Measurements from ENCODE around the gene HDGFL2. TPM values are rescaled to one million over a fixed set of nuclear protein-coding genes. Genes with fewer than 3 reads are reported as not detected.

The HDGFL2 gene
- total and polyA plus RNA-seq, 7 experiments from 2014 or later = 14.0 to 64.6 (median 31.5) TPM

DNA sequence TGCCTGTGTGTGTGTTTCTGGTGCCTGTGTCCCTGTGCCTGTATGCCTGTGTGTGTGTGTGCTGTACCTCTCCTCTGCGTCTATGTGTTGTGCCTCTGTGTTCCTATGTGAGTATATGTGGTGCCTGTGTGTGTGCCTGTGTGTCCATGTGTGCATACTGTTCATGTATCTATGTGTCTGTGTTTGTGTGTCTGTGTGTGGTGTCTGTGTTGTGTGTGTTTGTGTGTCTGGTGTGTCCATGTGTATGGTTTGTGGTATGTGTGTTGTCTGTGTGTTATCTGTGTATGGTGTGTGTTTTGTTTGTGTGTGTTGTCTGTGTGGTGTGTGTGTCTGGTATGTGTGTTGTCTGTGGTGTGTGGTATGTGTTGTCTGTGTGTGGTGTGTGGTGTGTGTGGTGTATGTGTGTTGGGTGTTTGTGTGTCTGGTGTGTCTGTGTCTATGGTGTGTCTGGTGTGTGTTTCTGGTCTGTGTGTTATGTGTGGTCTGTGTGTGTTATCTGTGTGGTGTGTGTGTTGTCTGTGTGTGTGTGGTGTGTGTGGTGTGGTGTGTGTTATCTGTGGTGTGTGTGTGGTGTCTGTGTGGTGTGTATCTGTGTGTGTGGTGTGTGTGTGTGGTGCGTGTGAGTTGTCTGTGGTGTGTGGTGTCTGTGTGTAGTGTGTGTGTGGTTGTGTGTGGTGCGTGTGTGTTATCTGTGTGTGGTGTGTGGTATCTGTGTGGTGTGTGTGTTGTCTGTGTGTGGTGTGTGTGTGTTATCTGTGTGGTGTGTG, 20.4 kb downstream of the HDGFL2 start:
- intact Hi-C loops (cut with micrococcal nuclease) = no loop called here
- Histone ChIP-seq H3K27ac (ENCODE audit: low read depth, low read length) (no peak overlapping the region), H3K4me1 (ENCODE audit: control insufficient read depth in 2 of 2, insufficient read depth in 2 of 2, low read length in 2 of 2) (no peaks in the 10 kb centered on the region), H3K4me3 (ENCODE audit: low read length) (no peak overlapping the region), H3K36me3 (ENCODE audit: control insufficient read depth in 2 of 3, insufficient read depth in 3 of 3, low read length in 3 of 3) (peaks cover 0 to 71% (median 0%) of the 10 kb centered on the region in 3 experiments), H3K27me3 (ENCODE audit: control insufficient read depth in 2 of 2, insufficient read depth in 2 of 2, low read length in 2 of 2) (no peaks in the 10 kb centered on the region), H3K9me3 (ENCODE audit: control insufficient read depth in 2 of 3, low read length in 3 of 3) (no peaks in the 10 kb centered on the region)
- no peaks in the 10 kb centered on the region for H3K4me1 Mint-ChIP-seq
- no peaks in the 10 kb centered on the region for H3K9me3 Mint-ChIP-seq
- H3K4me3 Mint-ChIP-seq = no peak overlapping the region
- peaks cover 0 to 16% (median 5%) of the 10 kb centered on the region in 5 donors for H3K36me3 Mint-ChIP-seq
- CTCF ChIA-PET = no interaction called here
- no peak overlapping the region for H3K27ac Mint-ChIP-seq
- no peak for ATAC-seq
- DNase-seq = no peak
- H3K27me3 Mint-ChIP-seq = no peaks in the 10 kb centered on the region
- POLR2A ChIA-PET = no interaction called here

DNA sequence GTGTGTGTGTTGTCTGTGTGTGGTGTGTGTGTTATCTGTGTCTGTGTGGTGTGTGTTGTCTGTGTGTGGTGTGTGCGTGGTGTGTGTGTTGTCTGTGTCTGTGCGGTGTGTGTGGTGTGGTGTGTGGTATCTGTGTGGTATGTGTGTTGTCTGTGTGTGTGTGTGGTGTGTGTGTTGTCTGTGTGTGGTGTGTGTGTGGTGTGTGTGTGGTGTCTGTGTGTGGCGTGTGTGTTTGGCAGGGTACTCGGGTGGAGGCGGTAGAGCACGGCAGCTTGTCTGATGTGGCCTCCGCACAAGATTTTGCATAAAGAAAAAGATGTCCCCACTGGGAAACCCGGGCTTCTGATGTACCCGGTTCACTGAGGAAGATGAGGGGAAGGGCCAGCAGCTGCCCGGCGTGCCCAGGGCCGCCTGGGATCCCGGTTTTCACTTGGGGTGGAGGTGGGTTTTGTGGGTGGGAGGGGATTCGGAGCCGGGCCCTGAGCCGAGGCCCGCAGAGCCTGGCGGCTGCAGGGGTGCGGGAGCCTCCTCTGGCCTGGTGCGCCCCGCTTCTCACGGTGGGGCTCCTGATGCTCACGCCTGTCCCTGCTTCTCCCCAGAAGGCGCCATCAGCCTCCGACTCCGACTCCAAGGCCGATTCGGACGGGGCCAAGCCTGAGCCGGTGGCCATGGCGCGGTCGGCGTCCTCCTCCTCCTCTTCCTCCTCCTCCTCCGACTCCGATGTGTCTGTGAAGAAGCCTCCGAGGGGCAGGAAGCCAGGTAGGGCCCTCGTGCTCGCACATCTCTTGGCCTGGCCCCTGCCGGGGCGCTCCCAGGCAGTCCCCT, 21.2 kb downstream of the HDGFL2 start:
- Histone ChIP-seq H3K27ac (ENCODE audit: low read depth, low read length) (no peak overlapping the region), H3K4me1 (ENCODE audit: control insufficient read depth in 2 of 2, insufficient read depth in 2 of 2, low read length in 2 of 2) (no peaks in the 10 kb centered on the region), H3K27me3 (ENCODE audit: control insufficient read depth in 2 of 2, insufficient read depth in 2 of 2, low read length in 2 of 2) (no peaks in the 10 kb centered on the region), H3K36me3 (ENCODE audit: control insufficient read depth in 2 of 3, insufficient read depth in 3 of 3, low read length in 3 of 3) (peaks cover 0 to 77% (median 5%) of the 10 kb centered on the region in 3 experiments), H3K9me3 (ENCODE audit: control insufficient read depth in 2 of 3, low read length in 3 of 3) (no peaks in the 10 kb centered on the region), H3K4me3 (ENCODE audit: low read length) (no peak overlapping the region)
- H3K4me3 Mint-ChIP-seq = no peak overlapping the region
- DNase-seq (no peak), ATAC-seq (no peak)
- H3K27me3 Mint-ChIP-seq = no peaks in the 10 kb centered on the region
- CTCF ChIA-PET = no interaction called here
- H3K27ac Mint-ChIP-seq = no peak overlapping the region
- H3K9me3 Mint-ChIP-seq = no peaks in the 10 kb centered on the region
- no peaks in the 10 kb centered on the region for H3K4me1 Mint-ChIP-seq
- POLR2A ChIA-PET = no interaction called here
- intact Hi-C loops (cut with micrococcal nuclease) = no loop called here
- H3K36me3 Mint-ChIP-seq = peaks cover 0 to 15% (median 4%) of the 10 kb centered on the region in 5 donors

DNA sequence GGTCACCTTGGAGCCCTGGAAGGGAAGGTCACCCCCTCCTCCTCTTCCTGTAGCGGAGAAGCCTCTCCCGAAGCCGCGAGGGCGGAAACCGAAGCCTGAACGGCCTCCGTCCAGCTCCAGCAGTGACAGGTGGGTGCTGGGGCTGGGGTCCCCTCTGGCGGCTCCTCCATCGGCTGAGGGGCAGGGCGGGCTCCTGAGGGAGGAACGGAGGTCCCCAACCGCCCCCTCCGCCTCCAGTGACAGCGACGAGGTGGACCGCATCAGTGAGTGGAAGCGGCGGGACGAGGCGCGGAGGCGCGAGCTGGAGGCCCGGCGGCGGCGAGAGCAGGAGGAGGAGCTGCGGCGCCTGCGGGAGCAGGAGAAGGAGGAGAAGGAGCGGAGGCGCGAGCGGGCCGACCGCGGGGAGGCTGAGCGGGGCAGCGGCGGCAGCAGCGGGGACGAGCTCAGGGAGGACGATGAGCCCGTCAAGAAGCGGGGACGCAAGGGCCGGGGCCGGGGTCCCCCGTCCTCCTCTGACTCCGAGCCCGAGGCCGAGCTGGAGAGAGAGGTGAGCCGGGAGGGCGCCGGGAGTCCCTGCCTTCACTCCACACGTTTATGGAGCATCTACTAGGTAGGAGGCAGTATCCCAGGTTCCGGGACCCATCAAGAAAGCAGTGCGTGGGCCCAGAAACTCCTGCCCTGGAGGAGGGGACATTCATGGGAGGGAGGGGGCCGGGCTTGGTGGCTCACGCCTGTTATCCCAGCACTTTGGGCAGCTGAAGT, 22.0 kb downstream of the HDGFL2 start:
- H3K9me3 ChIP-seq (ENCODE audit: control insufficient read depth in 2 of 3, low read length in 3 of 3) = no peaks in the 10 kb centered on the region
- H3K36me3 ChIP-seq (ENCODE audit: control insufficient read depth in 2 of 3, insufficient read depth in 3 of 3, low read length in 3 of 3) = peaks cover 0 to 74% (median 9%) of the 10 kb centered on the region in 3 experiments
- H3K4me1 ChIP-seq (ENCODE audit: control insufficient read depth in 2 of 2, insufficient read depth in 2 of 2, low read length in 2 of 2) = no peaks in the 10 kb centered on the region
- intact Hi-C loops (cut with micrococcal nuclease) = no loop called here
- ChIA-PET CTCF (no interaction called here), POLR2A (no interaction called here)
- ATAC-seq (no peak), DNase-seq (no peak)
- H3K27me3 ChIP-seq (ENCODE audit: control insufficient read depth in 2 of 2, insufficient read depth in 2 of 2, low read length in 2 of 2) = no peaks in the 10 kb centered on the region
- Mint-ChIP-seq H3K9me3 (no peaks in the 10 kb centered on the region), H3K27me3 (no peaks in the 10 kb centered on the region), H3K4me3 (no peak overlapping the region), H3K36me3 (peaks cover 0 to 14% (median 4%) of the 10 kb centered on the region in 5 donors), H3K4me1 (no peaks in the 10 kb centered on the region), H3K27ac (no peak overlapping the region)
- H3K27ac ChIP-seq (ENCODE audit: low read depth, low read length) = no peak overlapping the region
- no peak overlapping the region for H3K4me3 ChIP-seq (ENCODE audit: low read length)

DNA sequence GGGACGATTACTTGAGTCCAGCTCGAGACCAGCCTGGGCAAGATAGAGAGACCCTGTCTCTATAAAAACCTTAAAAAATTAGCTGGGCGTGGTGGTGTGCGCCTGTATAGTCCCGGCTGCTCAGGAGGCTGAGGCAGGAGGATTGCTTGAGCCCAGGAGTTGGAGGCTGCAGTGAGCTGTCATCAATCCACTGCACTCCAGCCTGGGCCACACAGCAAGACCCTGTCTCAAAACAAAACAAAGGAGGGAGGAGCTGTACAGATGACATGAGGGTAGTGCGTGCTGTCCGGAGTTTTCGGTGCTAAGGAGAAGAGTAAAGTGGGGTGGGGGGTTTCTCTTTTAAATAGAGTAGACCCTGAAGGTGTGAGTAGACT, 22.6 kb downstream of the HDGFL2 start:
- peak overlapping the region in 1 of 9 donors; percentile 51 for H3K27ac Mint-ChIP-seq
- no peaks in the 10 kb centered on the region for H3K4me1 Mint-ChIP-seq
- Histone ChIP-seq H3K27me3 (ENCODE audit: control insufficient read depth in 2 of 2, insufficient read depth in 2 of 2, low read length in 2 of 2) (no peaks in the 10 kb centered on the region), H3K27ac (ENCODE audit: low read depth, low read length) (no peak overlapping the region), H3K9me3 (ENCODE audit: control insufficient read depth in 2 of 3, low read length in 3 of 3) (no peaks in the 10 kb centered on the region), H3K36me3 (ENCODE audit: control insufficient read depth in 2 of 3, insufficient read depth in 3 of 3, low read length in 3 of 3) (peaks cover 0 to 73% (median 9%) of the 10 kb centered on the region in 3 experiments), H3K4me3 (ENCODE audit: low read length) (no peak overlapping the region), H3K4me1 (ENCODE audit: control insufficient read depth in 2 of 2, insufficient read depth in 2 of 2, low read length in 2 of 2) (no peaks in the 10 kb centered on the region)
- no peaks in the 10 kb centered on the region for H3K27me3 Mint-ChIP-seq
- DNase-seq = no peak
- no peak overlapping the region for H3K4me3 Mint-ChIP-seq
- intact Hi-C loops (cut with micrococcal nuclease) = no loop called here
- H3K9me3 Mint-ChIP-seq = no peaks in the 10 kb centered on the region
- POLR2A ChIA-PET = no interaction called here
- CTCF ChIA-PET = no interaction called here
- peaks cover 0 to 18% (median 8%) of the 10 kb centered on the region in 5 donors for H3K36me3 Mint-ChIP-seq
- no peak for ATAC-seq

DNA sequence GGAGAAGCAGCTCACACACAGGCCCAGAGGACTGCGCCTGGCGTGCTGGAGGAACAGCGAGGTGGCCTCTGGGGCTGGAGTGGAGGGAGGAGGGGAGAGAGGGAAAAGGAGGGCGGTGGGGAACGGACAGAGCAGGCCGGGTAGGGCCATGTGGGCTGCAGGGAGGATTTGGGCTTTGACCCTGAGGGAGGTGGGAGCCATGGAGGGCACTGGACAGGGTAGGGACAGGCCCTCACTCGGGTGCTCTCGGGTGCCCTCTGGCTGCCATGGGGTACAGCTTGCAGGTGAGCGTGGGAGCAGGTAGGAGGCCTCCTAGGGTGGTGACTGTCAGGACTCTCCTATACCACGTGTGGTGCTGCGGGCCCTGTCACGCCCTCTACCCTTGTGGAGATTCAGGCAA, 23.4 kb downstream of the HDGFL2 start:
- H3K4me3 ChIP-seq (ENCODE audit: low read length) = no peak overlapping the region
- peaks cover 0 to 15% (median 5%) of the 10 kb centered on the region in 5 donors for H3K36me3 Mint-ChIP-seq
- ATAC-seq (peak; percentile 26), DNase-seq (no peak)
- peaks cover 0 to 74% (median 9%) of the 10 kb centered on the region in 3 experiments for H3K36me3 ChIP-seq (ENCODE audit: control insufficient read depth in 2 of 3, insufficient read depth in 3 of 3, low read length in 3 of 3)
- H3K4me3 Mint-ChIP-seq = no peak overlapping the region
- no peaks in the 10 kb centered on the region for H3K9me3 ChIP-seq (ENCODE audit: control insufficient read depth in 2 of 3, low read length in 3 of 3)
- H3K27ac ChIP-seq (ENCODE audit: low read depth, low read length) = no peak overlapping the region
- H3K27ac Mint-ChIP-seq = no peak overlapping the region
- H3K27me3 ChIP-seq (ENCODE audit: control insufficient read depth in 2 of 2, insufficient read depth in 2 of 2, low read length in 2 of 2) = no peaks in the 10 kb centered on the region
- H3K27me3 Mint-ChIP-seq = no peaks in the 10 kb centered on the region
- H3K4me1 Mint-ChIP-seq = no peaks in the 10 kb centered on the region
- POLR2A ChIA-PET = no interaction called here
- H3K9me3 Mint-ChIP-seq = no peaks in the 10 kb centered on the region
- CTCF ChIA-PET = no interaction called here
- intact Hi-C loops (cut with micrococcal nuclease) = no loop called here
- no peaks in the 10 kb centered on the region for H3K4me1 ChIP-seq (ENCODE audit: control insufficient read depth in 2 of 2, insufficient read depth in 2 of 2, low read length in 2 of 2)

DNA sequence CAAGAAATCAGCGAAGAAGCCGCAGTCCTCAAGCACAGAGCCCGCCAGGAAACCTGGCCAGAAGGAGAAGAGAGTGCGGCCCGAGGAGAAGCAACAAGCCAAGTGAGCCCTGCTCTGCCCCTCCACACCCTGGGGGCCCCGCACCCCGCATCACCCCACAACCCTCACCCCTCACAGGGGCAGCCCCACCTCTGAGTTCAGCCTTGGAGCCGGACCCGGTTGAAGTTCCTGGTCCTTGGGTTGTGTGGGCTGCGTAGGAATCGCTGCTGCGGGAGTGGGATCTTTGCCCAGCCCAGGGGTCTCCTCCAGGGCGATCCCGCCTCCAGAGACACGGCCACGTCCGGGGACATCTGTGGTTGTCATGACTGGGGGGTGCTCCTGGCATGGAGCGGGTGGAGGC, 24.2 kb downstream of the HDGFL2 start:
- H3K4me3 Mint-ChIP-seq = no peak overlapping the region
- H3K27ac Mint-ChIP-seq = no peak overlapping the region
- H3K36me3 Mint-ChIP-seq = peaks cover 0 to 17% (median 3%) of the 10 kb centered on the region in 5 donors
- Histone ChIP-seq H3K27me3 (ENCODE audit: control insufficient read depth in 2 of 2, insufficient read depth in 2 of 2, low read length in 2 of 2) (no peaks in the 10 kb centered on the region), H3K9me3 (ENCODE audit: control insufficient read depth in 2 of 3, low read length in 3 of 3) (no peaks in the 10 kb centered on the region), H3K27ac (ENCODE audit: low read depth, low read length) (no peak overlapping the region), H3K36me3 (ENCODE audit: control insufficient read depth in 2 of 3, insufficient read depth in 3 of 3, low read length in 3 of 3) (peaks cover 0 to 80% (median 9%) of the 10 kb centered on the region in 3 experiments), H3K4me3 (ENCODE audit: low read length) (no peak overlapping the region), H3K4me1 (ENCODE audit: control insufficient read depth in 2 of 2, insufficient read depth in 2 of 2, low read length in 2 of 2) (no peaks in the 10 kb centered on the region)
- no peaks in the 10 kb centered on the region for H3K9me3 Mint-ChIP-seq
- no peak for ATAC-seq
- POLR2A ChIA-PET = no interaction called here
- no peaks in the 10 kb centered on the region for H3K27me3 Mint-ChIP-seq
- DNase-seq = no peak
- CTCF ChIA-PET = no interaction called here
- no peaks in the 10 kb centered on the region for H3K4me1 Mint-ChIP-seq
- intact Hi-C loops (cut with micrococcal nuclease) = no loop called here

All from naive thymus-derived CD4-positive, alpha-beta T cell (primary cell).